Measurements from ENCODE around the gene C13orf46.

GRCh38 chr13:113921763-113922162, 52.1 kb downstream of the C13orf46 start:
- no peak for TF ChIP-seq POLR2A (IDR thresholded peaks at IDR 0.05; ENCODE audit: low read depth, low read length)
- no peak for TF ChIP-seq POLR2AphosphoS5 (IDR thresholded peaks at IDR 0.05; ENCODE audit: low read depth, low read length)
- no peak for TF ChIP-seq TAF1 (IDR thresholded peaks at IDR 0.05; ENCODE audit: low read depth, low read length)
- TF ChIP-seq SPI1 (IDR thresholded peaks at IDR 0.05; ENCODE audit: low read depth, low read length) = no peak
- TF ChIP-seq POU2F2 (IDR thresholded peaks at IDR 0.05; ENCODE audit: low read depth, low read length) = no peak

Data from GM12891 (cell line).